HuH-7 (cell line): ENCODE data around the gene KRT71.

Experiments
- DNase-seq: peaks from one replicate; pipeline ENCODE4 v3.0.0; 2011; ENCODE audit warnings: low spot score

The KRT71 gene

DNA sequence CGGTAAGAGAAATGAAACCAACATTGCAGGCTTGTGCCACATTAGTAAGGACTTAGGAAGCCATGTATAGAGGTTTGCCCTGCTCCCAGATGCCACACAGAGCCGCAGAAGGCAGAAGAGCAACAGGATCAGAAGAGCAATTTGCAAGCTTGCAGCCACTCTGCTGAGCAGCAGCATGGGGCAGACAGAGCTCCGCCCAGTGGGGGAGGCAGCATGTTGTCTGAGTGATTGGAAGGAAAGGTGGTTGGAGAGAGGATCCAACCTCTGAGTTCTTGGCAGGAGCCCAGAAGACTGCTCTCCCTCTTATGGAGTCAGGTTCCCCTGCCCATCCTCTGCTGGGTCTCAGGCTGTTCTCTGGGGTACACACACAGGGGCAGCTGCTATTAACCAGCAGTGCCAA is 57.6 kb downstream of the KRT71 start:
- no peak for DNase-seq

- DNase-seq: no peak
Measured at GRCh38 chr12:52494518-52494917, 58.4 kb downstream of the KRT71 start.

DNA sequence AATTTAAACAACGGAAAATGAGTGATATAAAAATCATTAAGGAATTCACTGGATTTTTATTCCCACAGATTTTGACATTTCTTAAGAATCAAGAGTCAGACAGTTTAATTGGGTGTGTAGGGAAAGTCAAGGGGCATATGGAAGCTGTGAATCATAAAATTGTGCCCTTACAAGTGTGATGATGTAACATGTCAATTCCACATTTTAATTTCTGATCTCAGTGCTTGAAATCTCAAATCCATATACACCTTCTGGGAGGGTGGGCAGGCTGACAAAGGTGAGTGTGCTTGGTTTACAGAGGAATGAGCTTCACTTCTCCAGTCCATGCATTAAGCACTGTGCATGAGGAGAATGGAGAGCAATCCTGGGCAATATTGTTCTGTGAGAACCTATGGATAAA is 58.8 kb downstream of the KRT71 start:
- no peak for DNase-seq
